DMS 273 (cell line): ENCODE measurements around the gene SYNE3.
A peak's percentile ranks its signal among the peaks of the same experiment; 100 is the strongest.

Experiments used
- DNase-seq: peaks from one replicate; lab custom pipeline; 2025; ENCODE audit not compliant: unreplicated experiment; lab: John Stamatoyannopoulos, UW

The SYNE3 gene

DNA sequence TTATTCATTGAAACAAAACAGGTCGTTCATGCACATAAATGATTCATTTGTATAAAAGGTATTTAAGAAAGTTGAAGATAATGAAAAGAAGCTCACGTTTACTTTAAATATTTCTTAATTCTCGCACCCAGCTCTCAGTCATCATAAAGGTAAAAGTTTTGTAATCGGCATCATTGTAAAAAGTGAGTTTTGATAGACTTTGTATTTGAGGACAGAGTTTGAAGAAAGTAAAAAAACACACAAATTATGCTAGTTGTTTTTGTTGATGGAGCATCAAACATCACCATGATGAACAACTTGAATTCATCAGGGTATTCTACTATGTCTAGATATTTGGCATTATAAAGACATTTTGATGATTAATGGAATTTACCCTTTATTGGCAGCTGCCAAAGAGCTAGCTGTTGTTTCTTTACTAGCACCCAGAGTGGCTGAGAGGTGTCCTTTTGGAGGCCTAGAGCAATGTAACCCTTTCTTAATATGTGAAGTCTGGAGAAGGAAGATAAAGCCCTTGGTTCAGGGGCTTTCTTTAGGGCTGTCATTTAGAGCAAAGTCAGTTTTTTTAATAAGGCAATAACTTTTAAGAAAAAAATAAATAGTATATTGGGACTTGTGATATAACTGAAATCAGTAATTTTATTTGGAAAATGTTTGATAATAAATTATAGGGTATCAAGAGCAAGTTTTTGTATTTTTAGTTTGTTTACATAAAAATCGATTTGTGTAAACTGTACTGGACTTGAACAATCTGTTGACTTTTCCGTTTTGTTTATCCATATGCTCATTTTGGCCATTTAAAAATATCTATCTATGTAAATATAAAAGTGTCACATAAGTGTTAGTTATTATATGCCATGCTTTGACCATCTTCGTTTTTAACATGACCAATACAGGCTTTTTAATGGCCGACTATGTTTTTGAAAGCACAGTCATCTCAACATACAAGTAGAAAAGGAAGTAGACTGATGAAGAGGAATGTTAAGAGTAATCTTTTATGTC lies 25.8 kb upstream of the SYNE3 start:
- no peak for DNase-seq

DNA sequence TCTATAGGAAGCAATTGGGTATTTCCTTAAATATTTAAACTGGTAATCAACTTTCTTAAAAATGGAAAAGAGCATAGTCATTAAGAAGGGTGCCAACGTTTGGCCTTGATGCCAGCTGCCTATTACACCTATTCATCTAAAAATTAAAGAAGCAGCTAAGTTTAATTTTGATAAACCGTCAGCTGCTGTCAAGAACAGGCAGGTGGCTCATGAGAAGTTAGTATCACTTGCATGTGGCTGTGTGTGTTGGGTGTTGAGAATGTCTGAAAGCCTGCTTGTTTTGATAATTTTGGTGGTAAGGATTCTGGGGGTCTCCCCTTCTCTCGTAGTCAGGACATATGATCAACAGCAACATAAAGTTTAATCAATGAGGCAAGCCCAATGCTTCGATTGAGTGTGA lies 24.9 kb upstream of the SYNE3 start:
- DNase-seq: no peak

DNA sequence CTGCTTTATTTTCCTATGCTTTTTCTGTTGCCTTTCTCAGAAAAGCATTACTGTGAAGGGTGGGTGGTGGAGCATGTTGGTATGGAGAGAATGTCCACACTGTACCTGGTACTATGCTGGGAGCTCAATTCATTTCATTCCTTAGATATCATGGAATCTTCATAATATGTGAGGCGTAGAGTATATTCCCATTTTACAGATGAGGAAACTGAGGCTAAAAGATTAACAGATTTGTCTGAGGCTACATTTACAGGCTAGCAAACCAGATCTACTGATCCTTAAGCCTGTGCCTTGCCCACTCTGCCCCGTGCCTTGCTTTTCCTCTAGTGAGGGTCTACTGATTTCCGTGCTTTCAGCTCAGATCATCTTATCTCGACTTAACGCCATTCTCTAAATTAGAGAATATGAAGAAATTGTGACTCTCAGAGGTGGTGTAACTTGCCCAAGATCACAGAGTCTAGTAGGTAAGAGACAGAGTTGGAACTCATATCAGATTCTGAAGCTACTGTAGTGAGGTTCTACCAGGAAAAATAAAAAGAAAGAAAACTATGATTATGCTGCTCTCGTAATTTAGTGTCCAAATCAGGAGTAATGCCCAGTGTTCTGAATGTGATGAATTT lies 23.9 kb upstream of the SYNE3 start:
- DNase-seq: no peak

DNA sequence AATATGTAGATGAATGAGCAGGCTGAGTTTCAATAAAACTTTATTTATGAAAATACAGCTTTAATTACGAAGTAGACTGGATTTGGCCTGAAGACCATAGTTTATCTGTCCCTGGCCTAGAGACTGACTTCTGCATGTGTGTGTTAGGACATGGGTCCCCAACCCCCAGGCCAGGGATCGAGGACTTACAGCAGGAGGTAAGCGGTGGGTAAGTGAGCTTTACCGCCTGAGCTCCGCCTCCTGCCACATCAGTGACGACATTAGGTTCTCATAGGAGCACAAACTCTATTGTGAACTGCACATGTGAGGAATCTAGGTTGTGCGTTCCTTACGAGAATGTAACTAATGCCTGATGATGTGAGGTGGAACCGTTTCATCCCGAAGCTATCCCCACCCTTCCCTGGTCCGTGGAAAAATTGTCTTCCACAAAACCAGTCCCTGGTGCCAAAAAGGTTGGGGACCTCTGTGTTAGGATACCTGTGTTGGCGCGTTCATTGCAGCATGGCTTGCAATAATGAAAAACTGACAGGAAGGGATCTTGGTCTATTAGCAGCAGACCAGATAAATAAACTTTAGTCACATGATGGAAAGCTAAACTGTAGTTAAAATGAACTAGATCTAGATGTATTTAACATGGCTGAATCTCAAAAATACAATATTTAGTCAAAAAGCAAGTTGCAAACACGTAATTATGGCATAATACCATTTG lies 22.5 kb upstream of the SYNE3 start:
- no peak for DNase-seq

DNA sequence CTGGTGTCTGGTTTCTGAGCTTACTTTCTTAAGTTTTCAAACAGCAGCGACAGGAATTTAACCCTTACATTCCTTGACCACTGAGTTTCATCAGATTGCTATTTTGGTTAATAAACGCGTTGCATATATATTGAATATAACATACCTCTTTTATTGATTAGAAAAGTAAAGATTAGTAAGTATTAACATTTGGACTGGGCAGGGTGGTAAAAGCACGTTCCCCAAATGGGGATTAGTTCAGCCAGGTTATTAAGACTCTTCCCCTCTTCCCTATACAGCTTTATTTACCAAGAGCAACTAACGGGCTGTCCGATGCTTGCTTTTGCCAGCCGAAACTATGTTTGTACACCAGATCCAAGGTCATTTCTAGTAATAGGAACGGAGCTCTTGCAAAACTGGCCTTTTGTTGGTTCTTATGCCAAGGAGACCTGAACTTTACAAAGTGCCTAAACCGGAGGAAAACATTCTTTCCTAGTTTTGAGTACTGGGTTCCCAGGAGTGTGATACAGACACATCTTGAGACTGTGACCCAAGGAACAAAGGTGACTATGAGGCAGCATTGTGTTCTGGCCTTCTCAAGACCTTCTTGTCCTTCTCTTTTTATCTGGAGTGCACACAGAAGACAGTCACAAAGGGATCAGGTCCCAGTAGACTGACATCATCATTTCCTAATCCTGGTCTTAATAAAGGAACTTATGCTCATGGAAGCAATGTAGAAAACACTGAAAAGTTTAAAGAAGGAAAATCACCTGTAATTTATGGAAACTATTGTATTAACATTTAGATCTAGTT lies 21.0 kb upstream of the SYNE3 start:
- no peak for DNase-seq

DNA sequence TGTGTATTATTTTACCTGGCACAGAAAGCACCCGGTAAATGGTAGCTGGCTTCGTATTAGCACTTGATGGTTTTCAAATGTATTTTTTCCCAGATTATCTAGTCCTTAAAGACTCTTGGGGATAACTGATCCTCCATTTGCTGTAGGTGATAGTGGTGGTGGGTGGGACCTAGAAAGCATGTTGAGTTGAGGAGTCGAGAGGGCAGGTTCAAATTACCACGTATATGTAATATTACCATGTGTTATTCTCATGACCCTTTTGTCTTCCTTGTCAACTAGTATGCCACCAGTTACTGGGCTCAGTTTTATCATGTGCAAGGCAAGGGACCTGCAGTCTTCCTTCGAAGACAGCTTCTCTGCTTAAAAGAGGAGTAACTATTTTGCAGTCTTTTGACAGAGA lies 20.2 kb upstream of the SYNE3 start:
- peak; percentile 24 for DNase-seq

DNA sequence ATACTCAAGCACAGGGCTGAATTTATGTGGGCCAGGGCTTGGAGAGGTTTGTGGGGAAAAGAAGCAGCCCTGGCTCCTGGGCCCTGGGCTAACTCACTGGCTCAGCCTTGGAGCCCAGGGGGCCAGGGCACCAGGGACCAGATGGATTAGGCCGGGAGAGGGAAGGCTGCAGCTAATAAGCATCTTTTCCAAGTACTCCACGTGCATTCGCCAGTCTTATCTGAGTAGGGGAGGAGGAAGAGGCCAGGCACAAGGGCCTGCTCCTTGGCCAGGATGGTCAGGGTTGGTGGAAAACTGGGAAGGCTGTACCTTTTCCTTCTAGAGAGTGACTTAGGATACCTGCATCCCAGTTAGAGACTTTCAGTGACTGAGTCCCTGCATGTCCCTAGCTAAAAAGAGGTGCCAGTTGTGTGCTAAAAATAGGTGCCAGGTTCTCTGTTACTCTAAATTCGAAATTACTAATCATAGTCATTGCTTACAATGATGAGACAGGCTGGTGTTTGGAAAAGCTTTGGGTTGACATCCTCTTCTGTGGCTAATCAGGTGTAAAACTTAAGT lies 19.7 kb upstream of the SYNE3 start:
- peak; percentile 58 for DNase-seq

DNA sequence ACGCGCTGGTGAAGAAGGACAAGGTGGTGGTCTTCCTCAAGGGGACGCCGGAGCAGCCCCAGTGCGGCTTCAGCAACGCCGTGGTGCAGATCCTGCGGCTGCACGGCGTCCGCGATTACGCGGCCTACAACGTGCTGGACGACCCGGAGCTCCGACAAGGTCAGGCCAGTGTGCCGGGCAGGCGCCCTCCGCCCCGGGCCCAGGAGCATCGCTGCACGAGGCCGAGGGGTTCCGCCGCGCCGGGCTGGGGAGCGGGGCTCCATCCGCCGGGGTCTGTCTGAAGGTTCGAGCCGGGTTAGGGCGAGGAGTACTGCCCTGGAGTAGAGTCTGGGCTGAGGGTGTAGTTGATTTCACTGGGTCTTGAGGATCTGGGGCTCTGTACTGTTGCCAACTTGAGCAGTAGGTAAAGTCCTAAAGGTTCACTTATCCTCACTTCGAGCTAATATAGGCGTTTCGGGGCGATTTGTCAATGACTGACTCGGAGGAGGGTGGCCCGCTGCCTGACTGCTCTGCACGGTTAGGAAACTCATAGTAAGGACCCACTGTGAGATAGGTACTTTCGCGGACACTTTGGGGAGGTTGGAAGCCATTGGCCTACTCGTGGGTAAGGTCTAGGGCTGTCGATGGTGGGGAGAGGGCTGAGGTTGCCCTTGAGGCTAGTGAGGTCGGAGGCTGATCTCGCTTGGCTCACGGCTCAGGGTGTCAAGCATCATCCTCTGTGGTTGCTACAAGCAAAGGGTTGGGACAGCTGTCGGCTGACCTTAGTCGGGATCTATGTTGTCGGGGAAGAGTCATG lies 19.0 kb upstream of the SYNE3 start:
- peak; percentile 63 for DNase-seq

DNA sequence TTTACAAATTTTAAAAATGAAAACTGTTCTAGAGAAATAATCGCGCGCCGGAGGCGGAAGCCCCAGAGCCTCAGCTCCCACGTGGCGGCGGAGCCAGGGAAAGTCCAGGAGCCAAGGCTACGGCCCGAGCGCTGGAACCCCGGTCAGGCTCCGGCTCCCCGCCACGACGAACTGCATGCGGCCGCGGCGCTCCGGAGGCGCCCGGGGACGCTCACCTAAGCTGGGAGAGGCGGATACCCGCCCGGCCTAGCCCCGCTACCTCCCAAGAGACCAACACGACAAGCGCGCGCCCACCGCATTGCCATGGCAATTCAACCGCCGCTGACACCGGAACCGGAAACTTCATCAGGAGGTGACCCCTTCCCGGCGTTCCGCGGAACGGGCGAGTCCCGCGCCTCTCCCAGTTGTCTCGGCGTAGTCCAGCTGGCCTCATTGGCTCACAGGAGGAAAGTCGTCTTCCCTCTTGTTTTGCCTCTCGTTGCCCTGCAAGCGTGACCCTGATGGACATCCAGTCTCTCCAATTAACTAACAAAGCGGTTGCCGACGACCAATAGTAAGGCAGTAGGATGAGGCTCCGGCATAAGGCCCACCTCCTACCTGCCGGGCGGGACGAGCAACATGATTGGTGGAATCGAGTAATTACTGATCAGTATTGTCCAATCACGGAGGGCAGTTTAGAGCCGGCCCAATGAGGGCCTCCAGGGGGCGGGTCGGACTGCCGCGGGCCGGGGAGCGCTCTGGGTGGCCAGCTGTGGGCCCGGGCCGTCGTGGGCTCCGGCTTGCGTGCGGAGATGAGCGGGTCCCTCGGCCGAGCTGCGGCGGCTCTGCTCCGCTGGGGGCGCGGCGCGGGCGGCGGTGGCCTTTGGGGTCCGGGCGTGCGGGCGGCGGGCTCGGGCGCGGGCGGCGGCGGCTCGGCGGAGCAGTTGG lies 18.1 kb upstream of the SYNE3 start, which contains the start of gene GLRX5:
TSS of gene GLRX5 (plus strand) at position 752 of the 927 bp plus-strand sequence. CDS start at position 792, 40 bp downstream.
- peak; percentile 100 for DNase-seq

DNA sequence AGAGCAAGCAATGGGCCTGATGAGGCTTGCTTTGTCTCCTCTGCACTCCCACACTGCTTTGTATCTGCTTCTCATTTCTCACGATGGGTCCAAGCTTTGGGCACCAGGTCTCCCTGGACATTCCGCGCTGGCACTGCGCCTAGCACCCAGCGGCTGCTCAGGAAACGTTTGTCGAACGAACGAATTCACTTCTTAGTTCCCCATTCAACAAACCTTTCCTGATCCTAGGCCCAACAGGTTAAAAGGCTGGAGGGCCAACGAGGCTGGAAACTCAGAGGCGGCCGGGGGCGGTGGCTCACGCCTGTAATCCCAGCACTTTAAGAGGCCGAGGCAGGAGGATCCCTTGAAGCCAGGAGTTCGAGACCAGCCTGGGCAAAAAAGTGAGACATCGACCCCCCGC lies 17.4 kb upstream of the SYNE3 start:
- peak; percentile 61 for DNase-seq

DNA sequence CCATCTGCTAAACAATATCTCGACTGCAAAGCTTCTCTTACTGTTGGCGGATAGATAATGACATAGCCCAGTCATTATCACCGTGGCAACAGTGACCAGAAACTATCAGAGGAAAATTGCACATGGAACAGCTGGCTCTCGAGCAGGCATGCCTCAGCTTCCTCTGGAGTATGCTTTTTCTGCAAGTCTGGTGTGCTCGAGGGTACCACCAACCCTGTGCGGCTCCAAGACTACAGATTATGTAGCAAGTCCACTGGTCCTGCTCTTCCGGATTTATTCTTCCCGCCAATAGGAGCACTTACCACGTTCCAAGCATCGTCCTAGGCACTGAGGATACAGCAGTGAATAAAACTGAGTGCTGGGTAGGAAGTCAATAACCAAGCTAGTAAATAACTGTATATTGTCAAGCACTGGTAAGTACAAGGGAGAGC lies 17.0 kb upstream of the SYNE3 start:
- DNase-seq: peak; percentile 90

DNA sequence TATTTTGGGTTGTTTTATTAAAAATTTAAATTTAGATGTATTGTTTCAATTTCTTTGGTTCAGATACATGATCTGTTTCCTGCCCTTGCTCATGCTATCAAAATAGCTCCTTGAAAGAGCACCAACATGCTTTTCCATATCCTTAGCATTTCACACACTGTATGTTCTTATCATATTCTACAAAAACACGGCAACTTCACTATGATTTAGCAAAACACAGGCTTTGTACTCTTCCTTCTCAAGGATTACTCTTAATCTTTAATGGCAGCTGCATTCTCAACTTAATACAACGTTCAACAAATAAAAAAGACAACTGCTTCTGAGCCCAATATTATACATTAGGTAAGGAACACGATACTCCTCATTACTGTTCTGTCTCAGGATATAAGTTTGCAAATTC lies 15.5 kb upstream of the SYNE3 start:
- DNase-seq: no peak

DNA sequence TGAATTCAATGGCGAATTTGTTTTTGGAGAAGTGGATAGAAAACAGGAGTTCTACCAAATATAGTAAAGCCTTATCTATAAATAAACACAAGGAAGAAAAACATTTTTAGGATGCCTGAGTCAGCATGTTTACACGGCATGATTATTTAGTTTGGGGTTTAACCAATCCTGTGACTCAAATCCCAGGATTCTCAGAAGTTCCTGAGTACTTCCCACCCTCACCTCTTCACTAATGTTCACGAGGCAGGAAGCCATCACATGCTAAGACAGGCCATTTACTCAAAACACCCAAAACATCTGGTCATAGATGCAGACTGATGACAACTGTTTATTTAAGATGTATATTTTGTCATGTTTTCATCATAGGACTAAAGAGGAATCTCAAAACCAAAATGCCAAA lies 15.0 kb upstream of the SYNE3 start:
- DNase-seq: no peak

DNA sequence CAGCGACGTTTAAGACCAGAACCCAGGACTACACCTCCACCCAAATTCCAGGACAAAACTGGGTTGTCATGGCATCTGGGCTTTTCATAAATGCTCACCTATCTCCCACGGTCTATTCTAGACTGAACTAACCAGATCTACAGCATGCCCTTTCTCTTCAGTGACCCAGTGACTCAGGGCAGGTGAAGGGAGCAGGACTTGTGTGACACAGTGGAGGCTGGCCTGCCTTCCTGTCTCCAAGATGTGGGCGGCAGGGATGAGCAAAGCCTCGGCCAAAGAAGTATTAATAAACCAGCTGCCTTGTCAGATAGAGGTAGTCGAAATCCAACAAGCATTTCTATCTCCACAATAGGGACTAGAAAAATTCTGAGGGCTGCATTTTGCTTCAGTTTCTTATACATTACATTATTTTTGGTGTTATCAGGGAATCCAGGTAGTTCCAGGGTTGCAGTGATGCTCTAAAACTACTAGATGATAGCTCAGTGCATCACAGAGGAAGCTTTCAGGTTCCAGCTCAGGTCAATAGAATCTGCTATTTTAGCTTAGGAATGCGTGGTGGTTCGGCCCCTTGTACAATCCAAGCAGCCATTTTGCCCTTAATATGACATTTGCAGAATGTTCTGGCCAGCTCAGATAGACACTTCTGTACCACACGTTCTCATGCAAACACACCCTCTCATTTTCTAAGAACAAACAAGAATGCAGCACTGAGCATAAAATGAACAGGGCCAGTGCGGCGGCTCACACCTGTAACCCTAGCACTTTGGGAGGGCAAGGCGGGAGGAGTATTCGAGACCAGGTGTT lies 14.2 kb upstream of the SYNE3 start:
- DNase-seq: no peak

DNA sequence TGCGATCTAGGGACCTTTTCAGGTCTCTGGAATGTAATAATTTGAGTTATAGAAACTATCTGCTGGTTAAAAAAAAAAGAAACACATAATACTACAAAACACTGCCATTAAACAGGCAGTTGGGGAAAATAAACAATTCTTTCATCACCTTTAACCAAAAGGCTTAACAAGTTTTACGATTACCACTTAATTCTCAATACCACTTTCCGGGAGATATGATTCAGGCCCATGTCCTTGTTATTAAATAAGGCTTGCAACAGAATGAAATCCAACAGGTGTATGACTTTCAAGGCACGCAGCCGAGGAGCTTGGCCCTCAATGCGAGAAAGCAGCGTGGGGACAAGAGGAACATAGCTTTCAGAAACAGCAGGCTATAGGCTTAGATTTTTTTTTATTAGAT lies 12.8 kb upstream of the SYNE3 start:
- no peak for DNase-seq

DNA sequence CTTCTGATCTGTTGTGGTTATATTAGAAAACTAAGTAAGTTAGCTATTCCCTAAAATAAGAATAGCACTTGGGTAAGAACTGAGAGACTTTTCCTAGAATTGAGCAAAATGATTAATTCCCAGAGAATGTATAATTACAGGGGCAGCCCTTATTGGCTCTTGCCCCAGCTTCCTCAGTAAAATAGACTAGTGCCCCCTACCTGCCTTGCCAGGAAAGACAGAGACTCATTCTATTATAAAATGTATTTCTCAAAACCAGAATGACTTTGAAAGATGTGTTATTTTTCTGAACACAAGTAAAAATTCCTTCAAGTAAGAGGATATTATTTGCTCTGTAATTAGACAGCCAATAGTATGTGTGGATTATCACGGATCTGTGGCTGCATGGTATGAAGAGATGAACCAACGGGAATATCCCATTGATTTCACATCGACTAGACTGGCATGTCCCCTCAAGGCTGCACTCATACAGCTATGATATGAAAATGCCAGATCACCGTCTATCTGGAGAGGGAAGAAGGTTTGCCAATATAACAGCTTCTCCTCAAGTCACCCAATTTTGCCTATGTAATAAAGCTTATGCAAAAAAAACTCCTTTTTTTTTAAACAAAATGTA lies 11.0 kb upstream of the SYNE3 start:
- peak; percentile 68 for DNase-seq
